Caco-2 (cell line): ENCODE data around the gene ZC3H6. TPM values are rescaled to one million over a fixed set of nuclear protein-coding genes. Genes with fewer than 3 reads are reported as not detected.
A peak's percentile ranks its signal among the peaks of the same experiment; 100 is the strongest.
"Not testable (repeated sequence)": the region's sequence is repeated elsewhere in the genome, so short reads cannot be mapped to it uniquely, and the experiment has no call there.

Experiments used
- BruUV-seq: library from RNA; stranded (reverse); fragments of 400-500 nt; replicated peaks from 2 replicates; lab custom pipeline; 2021; lab: Mats Ljungman, UMichigan
- CTCF ChIA-PET: fragments of 300-600 bp; sonication (Branson Sonifier 250); formaldehyde crosslinking; loops from one replicate; lab custom pipeline; 2022; ENCODE audit warnings: antibody characterized with exemption; lab: Charles Lee
- POLR2A ChIA-PET: fragments of 300-600 bp; sonication (Branson Sonifier 250); formaldehyde crosslinking; loops from one replicate; lab custom pipeline; 2022; ENCODE audit warnings: antibody characterized with exemption; lab: Charles Lee
- DNase-seq, 2 experiments: peaks; one replicate each; pipeline versions ENCODE4 v3.0.0 to v3.0.0-alpha.2; 2020 to 2022
- H3K27me3 ChIP-seq: replicated peaks from 2 replicates; pipeline ENCODE4 v1.6.0; 2011; ENCODE audit warnings: low read length; ENCODE audit not compliant: control insufficient read depth, insufficient read depth
- H3K36me3 ChIP-seq: 2 replicates; pipeline ENCODE4 v1.5.1; 2011; ENCODE audit warnings: low read length; ENCODE audit not compliant: control insufficient read depth, insufficient read depth
- H3K4me1 ChIP-seq: fragments of 250-450 bp; sonication (Bioruptor Pico); 2 replicates; pipeline ENCODE4 v1.5.1; 2020; ENCODE audit warnings: mild to moderate bottlenecking
- H3K4me3 ChIP-seq: 2 replicates; pipeline ENCODE4 v1.5.1; 2011; ENCODE audit warnings: low read depth, mild to moderate bottlenecking, control low read depth, low read length
- H3K9me3 ChIP-seq: fragments of 250-450 bp; sonication (Bioruptor Pico); 2 replicates; pipeline ENCODE4 v1.5.1; 2020; ENCODE audit warnings: mild to moderate bottlenecking, moderate library complexity
- H3K27ac Mint-ChIP-seq: one replicate; pipeline ENCODE4 v1.8.0; 2022; ENCODE audit warnings: mixed read lengths; ENCODE audit not compliant: unreplicated experiment
- H3K27me3 Mint-ChIP-seq: one replicate; pipeline ENCODE4 v1.8.0; 2022; ENCODE audit warnings: mixed read lengths; ENCODE audit not compliant: insufficient read depth, unreplicated experiment
- H3K36me3 Mint-ChIP-seq: one replicate; pipeline ENCODE4 v1.8.0; 2022; ENCODE audit warnings: mild to moderate bottlenecking, mixed read lengths; ENCODE audit not compliant: insufficient read depth, unreplicated experiment
- H3K4me1 Mint-ChIP-seq: one replicate; pipeline ENCODE4 v1.8.0; 2022; ENCODE audit warnings: low read depth, mixed read lengths; ENCODE audit not compliant: unreplicated experiment
- H3K4me3 Mint-ChIP-seq: one replicate; pipeline ENCODE4 v1.8.0; 2022; ENCODE audit warnings: mild to moderate bottlenecking, moderate library complexity, mixed read lengths; ENCODE audit not compliant: unreplicated experiment
- H3K9me3 Mint-ChIP-seq: one replicate; pipeline ENCODE4 v1.8.0; 2022; ENCODE audit warnings: mixed read lengths; ENCODE audit not compliant: unreplicated experiment
- intact Hi-C: fragments of 100-400 bp; cut with micrococcal nuclease; formaldehyde crosslinking; loops from one replicate; pipeline ENCODE4 v1.10.0; 2022; ENCODE audit not compliant: unreplicated experiment
- total RNA-seq: library from RNA; stranded (reverse); gene quantifications from 2 replicates; pipeline ENCODE4 v1.2.3, GENCODE V29; 2022
- TF ChIP-seq, protein P1 (sequence below), 2 experiments: fragments of 200-600 bp in 1 of 2; IDR thresholded peaks; 1 replicate in 1 of 2; 2 replicates in 1 of 2; pipeline versions ENCODE4 v1.5.1 to v1.8.0; 2011 to 2022; ENCODE audit warnings: antibody characterized with exemption in 1 of 2, control low read depth in 1 of 2, inconsistent platforms in 1 of 2, low read depth in 1 of 2, low read length in 1 of 2, mild to moderate bottlenecking in 1 of 2, moderate library complexity in 1 of 2; ENCODE audit not compliant: insufficient read depth in 1 of 2, severe bottlenecking in 1 of 2, unreplicated experiment in 1 of 2

ZC3H6 gene
- total RNA-seq, 1 experiment from 2014 or later = 1.9 TPM

DNA sequence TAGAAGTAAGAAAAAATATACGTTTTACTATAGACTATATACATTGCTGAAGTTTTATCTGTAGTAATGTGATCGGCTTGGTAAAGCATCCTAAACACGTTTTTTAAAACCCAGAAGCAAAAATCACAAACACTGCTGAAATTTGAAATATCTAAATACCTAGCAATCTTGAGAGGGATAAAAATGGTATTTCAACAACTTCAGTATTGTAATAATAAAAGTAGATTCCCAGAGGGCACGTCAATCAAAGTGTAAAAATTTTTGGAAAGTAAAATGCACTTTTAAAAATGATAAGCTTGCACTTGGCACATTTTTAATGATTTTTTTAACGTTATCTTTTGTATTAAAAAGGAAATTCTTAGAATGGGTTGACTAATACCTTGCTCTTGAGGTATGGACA is 1.6 kb downstream of the ZC3H6 start:
- TF ChIP-seq, protein P1, sequence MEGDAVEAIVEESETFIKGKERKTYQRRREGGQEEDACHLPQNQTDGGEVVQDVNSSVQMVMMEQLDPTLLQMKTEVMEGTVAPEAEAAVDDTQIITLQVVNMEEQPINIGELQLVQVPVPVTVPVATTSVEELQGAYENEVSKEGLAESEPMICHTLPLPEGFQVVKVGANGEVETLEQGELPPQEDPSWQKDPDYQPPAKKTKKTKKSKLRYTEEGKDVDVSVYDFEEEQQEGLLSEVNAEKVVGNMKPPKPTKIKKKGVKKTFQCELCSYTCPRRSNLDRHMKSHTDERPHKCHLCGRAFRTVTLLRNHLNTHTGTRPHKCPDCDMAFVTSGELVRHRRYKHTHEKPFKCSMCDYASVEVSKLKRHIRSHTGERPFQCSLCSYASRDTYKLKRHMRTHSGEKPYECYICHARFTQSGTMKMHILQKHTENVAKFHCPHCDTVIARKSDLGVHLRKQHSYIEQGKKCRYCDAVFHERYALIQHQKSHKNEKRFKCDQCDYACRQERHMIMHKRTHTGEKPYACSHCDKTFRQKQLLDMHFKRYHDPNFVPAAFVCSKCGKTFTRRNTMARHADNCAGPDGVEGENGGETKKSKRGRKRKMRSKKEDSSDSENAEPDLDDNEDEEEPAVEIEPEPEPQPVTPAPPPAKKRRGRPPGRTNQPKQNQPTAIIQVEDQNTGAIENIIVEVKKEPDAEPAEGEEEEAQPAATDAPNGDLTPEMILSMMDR (IDR thresholded peaks at IDR 0.05; ENCODE audit: insufficient read depth in 1 of 2, low read depth in 1 of 2, low read length in 1 of 2, severe bottlenecking in 1 of 2, unreplicated experiment in 1 of 2) = no peak

DNA sequence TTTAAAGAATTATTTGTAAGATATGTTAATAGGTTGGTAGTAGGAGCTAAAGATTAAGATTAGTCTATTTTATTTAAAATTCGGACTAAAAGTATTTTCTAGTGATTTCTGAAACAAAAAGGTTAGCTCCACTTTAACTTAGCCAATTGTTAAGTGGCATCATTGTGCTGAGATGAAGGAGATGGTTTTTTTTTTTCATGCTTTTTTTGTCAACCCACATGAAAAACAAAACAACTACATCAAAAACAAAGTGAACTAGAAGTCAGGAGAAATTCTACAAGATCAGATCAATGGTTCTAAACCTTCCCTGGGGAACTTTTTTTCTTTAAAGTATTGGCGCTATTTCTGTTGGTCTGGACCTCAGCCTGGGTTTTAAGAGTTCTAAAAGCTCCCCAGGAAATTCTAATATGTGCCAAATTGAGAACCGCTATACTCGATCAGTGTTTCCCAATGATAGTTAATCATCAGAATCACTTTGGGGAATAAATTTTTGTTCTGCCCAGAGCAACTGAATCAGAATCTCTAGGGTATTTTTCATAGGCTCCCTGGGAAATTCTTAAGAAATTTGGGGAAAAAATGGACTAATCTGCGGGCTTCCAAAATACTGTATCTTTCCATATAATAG is 2.3 kb downstream of the ZC3H6 start:
- no peaks in the 10 kb centered on the region for H3K36me3 ChIP-seq
- Mint-ChIP-seq H3K36me3 (peaks cover 12% of the 10 kb centered on the region), H3K27me3 (no peaks in the 10 kb centered on the region), H3K4me3 (no peak overlapping the region), H3K27ac (no peak overlapping the region), H3K9me3 (no peaks in the 10 kb centered on the region), H3K4me1 (peaks cover 1% of the 10 kb centered on the region)
- H3K9me3 ChIP-seq = no peaks in the 10 kb centered on the region
- BruUV-seq = no TSS peak
- no peak for DNase-seq
- no peaks in the 10 kb centered on the region for H3K4me1 ChIP-seq
- TF ChIP-seq, protein P1 (IDR thresholded peaks at IDR 0.05; ENCODE audit: insufficient read depth in 1 of 2, low read depth in 1 of 2, low read length in 1 of 2, severe bottlenecking in 1 of 2, unreplicated experiment in 1 of 2) = no peak
- H3K4me3 ChIP-seq = no peak overlapping the region
- ChIA-PET POLR2A (interaction anchor here (0.6 to 0.7 kb wide), 2 partner anchors 206 to 323 kb away, joined by 3 read pairs; no protein-coding TSS in a partner anchor), CTCF (interaction anchor here (1.2 kb wide), 1 partner anchor 68 kb away, joined by 3 read pairs; no protein-coding TSS in a partner anchor)
- H3K27me3 ChIP-seq = no peaks in the 10 kb centered on the region
- intact Hi-C loops = no loop called here

More for the DNA sequence above, 1.6 kb downstream of the ZC3H6 start:
- H3K4me1 ChIP-seq = no peaks in the 10 kb centered on the region
- CTCF ChIA-PET = interaction anchor here (1.2 kb wide), 1 partner anchor 69 kb away, joined by 3 read pairs; no protein-coding TSS in a partner anchor
- H3K27me3 ChIP-seq = no peaks in the 10 kb centered on the region
- H3K36me3 Mint-ChIP-seq = peaks cover 12% of the 10 kb centered on the region
- H3K9me3 Mint-ChIP-seq = no peaks in the 10 kb centered on the region
- H3K4me3 Mint-ChIP-seq = peak overlapping the region; percentile 81
- no peaks in the 10 kb centered on the region for H3K9me3 ChIP-seq
- H3K4me3 ChIP-seq = peak overlapping the region; percentile 98; the same call in 1 of the 2 replicates
- no TSS peak for BruUV-seq
- no peaks in the 10 kb centered on the region for H3K27me3 Mint-ChIP-seq
- H3K27ac Mint-ChIP-seq = peak overlapping the region; percentile 93
- H3K36me3 ChIP-seq = no peaks in the 10 kb centered on the region
- POLR2A ChIA-PET = interaction anchor here (0.7 kb wide), 1 partner anchor 323 kb away, joined by 3 read pairs; no protein-coding TSS in a partner anchor
- no peak for DNase-seq
- intact Hi-C loops = no loop called here
- peaks cover 7% of the 10 kb centered on the region for H3K4me1 Mint-ChIP-seq

DNA sequence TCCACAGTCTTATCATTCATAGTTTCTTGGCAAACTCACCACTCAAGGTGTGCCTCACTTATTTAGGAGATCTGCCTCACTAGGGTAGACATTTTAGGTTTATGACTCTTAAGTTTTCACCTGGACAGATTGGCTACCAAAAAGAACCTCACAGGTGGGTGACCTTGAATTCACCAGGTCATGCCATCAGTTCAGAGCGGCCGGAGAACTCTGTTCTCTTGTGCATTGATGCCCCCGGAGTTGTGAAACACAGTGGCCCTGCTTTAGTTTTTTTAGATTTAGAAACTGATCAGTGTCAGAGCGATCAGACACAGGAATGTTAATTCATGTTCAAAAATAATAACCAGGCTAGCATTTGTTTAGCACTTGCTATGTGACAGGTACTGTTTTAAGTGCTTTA is 6.7 kb downstream of the ZC3H6 start:
- H3K27me3 Mint-ChIP-seq, H3K4me3 ChIP-seq, intact Hi-C loops, H3K4me1 ChIP-seq, H3K4me1 Mint-ChIP-seq, POLR2A ChIA-PET, H3K4me3 Mint-ChIP-seq, DNase-seq, CTCF ChIA-PET, BruUV-seq, H3K9me3 Mint-ChIP-seq, H3K27me3 ChIP-seq, H3K36me3 Mint-ChIP-seq, H3K9me3 ChIP-seq, H3K27ac Mint-ChIP-seq, H3K36me3 ChIP-seq: not testable (repeated sequence)

DNA sequence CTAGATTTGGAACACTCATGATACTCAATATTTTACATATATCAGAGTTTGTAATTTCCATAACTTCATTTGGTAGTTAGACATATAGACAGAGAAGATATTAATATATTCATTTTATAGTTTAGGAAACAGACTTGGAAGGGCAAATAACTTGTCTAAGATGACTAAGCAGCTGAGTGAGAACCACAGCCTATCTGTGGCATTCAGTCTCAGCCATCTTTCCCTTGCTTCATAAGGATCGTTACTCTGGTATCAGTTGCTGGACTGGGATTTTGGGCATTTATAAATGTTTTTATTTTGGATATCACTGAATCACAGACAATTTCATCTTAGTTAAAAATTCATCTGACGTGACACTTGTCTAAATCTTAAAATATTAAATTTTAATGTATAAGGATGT is 8.1 kb downstream of the ZC3H6 start:
- BruUV-seq, H3K36me3 Mint-ChIP-seq, H3K4me1 Mint-ChIP-seq, H3K27me3 ChIP-seq, H3K27ac Mint-ChIP-seq, H3K4me1 ChIP-seq, H3K9me3 ChIP-seq, H3K4me3 Mint-ChIP-seq, CTCF ChIA-PET, H3K27me3 Mint-ChIP-seq, H3K4me3 ChIP-seq, H3K9me3 Mint-ChIP-seq, POLR2A ChIA-PET, H3K36me3 ChIP-seq, DNase-seq, intact Hi-C loops: not testable (repeated sequence)
